GM13977 (cell line): Measurements from ENCODE around the gene ERC2.

ENCODE experiments used
- DNase-seq: peaks from one replicate; pipeline ENCODE4 v3.0.0; 2012; ENCODE audit warnings: low spot score
- in situ Hi-C: fragments of 300-500 bp; cut with MboI; formaldehyde crosslinking; loops from one replicate; pipeline ENCODE4 v1.12.0; 2022; ENCODE audit warnings: low sequenced_read_pairs, low pct_unique_long_range_greater_than_20kb, mixed read lengths, inconsistent platforms; ENCODE audit not compliant: unreplicated experiment
- TF ChIP-seq, protein P1 (sequence below): IDR thresholded peaks from 2 replicates; pipeline ENCODE4 v1.5.1; 2012; ENCODE audit warnings: mild to moderate bottlenecking, control low read depth; ENCODE audit not compliant: insufficient read depth; ENCODE audit errors: extremely low read depth, missing control alignments

The ERC2 gene

DNA sequence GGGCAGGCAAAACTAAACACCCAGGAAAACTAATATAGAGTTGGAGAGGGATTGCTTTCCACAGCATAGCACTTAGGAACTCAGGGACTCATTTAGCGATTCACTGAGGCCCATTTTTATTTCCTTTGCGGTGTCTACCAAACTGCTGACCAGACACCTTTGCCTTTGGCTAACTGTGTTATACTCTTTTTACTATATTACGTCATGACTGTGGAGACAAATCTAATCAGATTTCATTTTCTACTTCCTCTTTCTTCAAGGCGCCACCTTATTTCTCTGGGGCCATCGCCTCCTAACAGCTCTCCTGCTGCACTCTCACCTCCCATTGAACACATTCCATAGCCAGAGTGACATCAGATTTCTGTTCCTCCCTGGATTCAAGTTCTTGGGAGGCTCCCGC, 765.4 kb downstream of the ERC2 start:
- TF ChIP-seq, protein P1, sequence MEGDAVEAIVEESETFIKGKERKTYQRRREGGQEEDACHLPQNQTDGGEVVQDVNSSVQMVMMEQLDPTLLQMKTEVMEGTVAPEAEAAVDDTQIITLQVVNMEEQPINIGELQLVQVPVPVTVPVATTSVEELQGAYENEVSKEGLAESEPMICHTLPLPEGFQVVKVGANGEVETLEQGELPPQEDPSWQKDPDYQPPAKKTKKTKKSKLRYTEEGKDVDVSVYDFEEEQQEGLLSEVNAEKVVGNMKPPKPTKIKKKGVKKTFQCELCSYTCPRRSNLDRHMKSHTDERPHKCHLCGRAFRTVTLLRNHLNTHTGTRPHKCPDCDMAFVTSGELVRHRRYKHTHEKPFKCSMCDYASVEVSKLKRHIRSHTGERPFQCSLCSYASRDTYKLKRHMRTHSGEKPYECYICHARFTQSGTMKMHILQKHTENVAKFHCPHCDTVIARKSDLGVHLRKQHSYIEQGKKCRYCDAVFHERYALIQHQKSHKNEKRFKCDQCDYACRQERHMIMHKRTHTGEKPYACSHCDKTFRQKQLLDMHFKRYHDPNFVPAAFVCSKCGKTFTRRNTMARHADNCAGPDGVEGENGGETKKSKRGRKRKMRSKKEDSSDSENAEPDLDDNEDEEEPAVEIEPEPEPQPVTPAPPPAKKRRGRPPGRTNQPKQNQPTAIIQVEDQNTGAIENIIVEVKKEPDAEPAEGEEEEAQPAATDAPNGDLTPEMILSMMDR: no peak
- DNase-seq: no peak
- in situ Hi-C loops: no loop called here

DNA sequence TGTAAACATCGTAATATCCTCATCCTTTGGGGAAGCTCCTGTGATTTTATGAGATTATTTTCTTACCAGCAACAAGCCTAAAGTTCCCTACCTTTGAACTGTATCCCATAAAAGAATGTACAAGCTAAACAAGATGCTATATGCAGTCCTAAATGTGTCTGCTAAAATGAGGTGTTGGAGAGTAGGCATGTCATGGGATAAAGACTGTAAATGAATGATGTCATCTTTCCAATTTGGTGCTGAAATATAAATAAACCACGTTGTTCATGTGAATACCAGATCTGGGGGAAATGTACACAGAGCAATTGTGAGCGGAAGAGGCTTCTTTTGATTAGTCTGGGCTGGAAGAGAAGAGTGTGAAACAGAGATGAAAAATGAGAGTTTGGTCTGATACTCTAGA, 766.3 kb downstream of the ERC2 start:
- in situ Hi-C loops: no loop called here
- DNase-seq: no peak
- TF ChIP-seq, protein P1: no peak

DNA sequence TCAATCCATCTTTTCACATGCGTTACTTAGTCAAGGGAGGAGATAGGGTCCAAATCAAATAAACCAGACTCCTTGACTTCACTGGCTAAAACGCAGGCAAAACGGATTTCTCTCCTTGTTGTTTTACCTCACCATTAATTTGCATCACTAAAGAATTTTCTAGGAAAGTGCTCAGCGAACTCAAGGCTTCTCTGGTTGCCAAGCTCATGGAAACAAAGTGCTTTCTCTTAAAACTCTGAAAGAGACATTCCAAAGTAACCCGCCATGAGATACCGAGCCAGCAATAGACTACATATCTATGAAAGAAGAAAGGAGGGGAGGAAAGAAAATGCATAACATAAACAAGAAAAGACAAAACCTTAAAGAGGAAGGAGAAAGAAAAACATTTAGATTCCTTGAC, 769.4 kb downstream of the ERC2 start:
- in situ Hi-C loops: no loop called here
- TF ChIP-seq, protein P1: no peak
- DNase-seq: no peak

DNA sequence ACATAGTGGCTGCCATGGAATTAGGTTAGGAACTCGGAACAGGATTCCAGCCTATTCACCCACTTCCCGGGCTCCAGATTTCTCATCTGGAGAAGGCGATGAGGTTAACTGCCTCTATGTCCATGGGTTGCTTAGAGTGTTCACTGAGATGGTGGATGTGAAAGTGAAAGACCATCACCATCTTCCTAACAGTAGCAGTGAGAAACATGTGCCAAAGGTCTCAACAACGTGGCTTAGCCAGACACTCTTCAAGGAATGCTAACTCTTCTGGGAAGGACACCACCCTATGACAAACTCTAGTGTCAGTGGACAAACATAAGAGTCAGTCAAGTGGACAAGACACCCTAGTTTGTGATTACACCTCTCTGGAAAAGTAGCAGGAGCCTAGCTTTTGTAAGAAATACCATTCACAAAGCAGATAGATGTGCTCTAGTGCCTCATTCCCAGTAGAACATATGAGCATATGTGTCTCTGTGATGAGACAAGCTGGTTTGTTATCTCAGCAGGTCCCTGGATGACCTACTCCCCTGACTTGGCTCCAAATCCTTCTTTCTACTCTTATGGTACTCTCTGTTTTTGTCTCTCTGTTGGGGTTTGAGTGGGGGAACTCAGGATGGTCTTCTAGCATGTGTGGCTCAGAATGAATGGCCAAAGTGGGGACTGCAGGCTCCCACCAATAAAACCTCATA, 770.9 kb downstream of the ERC2 start:
- in situ Hi-C loops: no loop called here
- no peak for DNase-seq
- TF ChIP-seq, protein P1: no peak

DNA sequence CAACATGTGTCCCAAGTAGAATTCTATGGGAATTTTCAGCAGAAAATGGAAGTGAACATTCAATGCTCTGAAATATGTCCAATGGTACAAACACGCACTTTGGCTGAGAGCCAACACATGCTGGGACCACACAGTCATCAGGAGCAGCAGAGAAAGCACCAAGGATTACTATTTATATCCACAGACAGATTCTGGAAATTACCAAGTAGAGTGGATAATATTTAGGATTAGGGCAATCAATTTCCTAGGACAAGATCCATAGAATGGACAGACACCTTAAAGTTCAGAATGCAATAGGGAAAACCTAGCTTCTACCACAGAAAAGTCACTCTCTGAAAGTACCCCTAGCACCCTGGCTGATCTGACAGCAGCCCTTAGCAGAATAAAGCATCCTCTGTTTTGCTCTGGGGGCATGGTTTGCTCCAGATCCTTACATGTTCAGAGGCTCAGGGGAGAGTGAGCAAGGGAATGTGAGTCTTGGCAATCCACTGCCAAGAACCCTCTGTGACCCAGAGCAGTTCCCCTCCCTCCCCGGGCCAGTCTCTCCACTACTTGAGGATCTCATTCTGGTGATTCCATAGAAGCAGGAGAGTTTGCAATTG, 775.2 kb downstream of the ERC2 start:
- DNase-seq: no peak
- in situ Hi-C loops: no loop called here
- TF ChIP-seq, protein P1: no peak

DNA sequence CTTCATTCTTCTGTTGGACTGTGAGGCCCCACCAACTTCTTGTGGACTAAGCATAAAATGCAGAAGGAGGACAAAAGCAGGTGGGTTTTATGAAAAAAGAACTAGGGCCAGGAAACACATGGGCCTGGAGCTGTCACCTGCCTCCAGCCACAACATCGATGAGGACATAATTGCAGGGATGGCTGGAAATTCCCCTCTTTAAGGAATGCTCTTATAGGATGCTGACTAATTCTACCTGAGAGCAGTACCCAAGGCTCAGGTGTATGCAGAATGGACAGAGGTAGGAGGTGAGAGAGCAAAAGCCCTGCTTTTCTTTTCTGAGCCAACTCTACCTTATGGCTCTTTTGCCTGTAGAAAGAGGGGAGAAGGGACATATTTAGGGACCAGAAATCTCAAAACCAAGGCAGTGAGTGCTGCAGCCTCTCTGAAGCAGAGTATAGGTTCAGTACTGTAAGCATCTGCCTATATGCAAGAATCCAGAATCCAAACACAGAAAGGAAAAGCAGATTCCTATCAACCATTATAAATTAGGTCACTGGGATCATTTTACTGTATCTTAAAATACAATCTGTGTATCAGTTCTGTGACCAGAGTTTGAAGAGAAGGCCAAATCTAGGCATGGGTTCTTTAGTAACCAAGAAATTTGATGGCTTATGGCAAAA, 775.8 kb downstream of the ERC2 start:
- in situ Hi-C loops: no loop called here
- TF ChIP-seq, protein P1: no peak

More for the DNA sequence above, 775.8 kb downstream of the ERC2 start:
- DNase-seq: no peak
